ENCODE measurements around the gene CATSPER1.

The CATSPER1 gene

GRCh38 chr11:66051766-66052663 lies 25.7 kb upstream of the CATSPER1 start, which contains the start of gene SF3B2:
Gene SF3B2 (plus strand): TSS chr11:66052364. CDS start chr11:66052385, 21 bp downstream.
- no peak for TF ChIP-seq CTCF (conservative IDR thresholded peaks at IDR 0.05; ENCODE audit: low read length)
- peak within 1 kb of the TSS; percentile 77 for H3K4me3 ChIP-seq (ENCODE audit: low read length)
- peak; percentile 98 for DNase-seq (ENCODE audit: low read depth)

- peak overlapping the region; percentile 77 for H3K4me3 ChIP-seq (ENCODE audit: low read length)
- DNase-seq (ENCODE audit: low read depth) = no peak
- TF ChIP-seq CTCF (conservative IDR thresholded peaks at IDR 0.05; ENCODE audit: low read length) = no peak
Observed at GRCh38 chr11:66051371-66051765, 25.1 kb upstream of the CATSPER1 start.

- no peak for DNase-seq (ENCODE audit: low read depth)
- no peak overlapping the region for H3K4me3 ChIP-seq (ENCODE audit: low read length)
- no peak for TF ChIP-seq CTCF (conservative IDR thresholded peaks at IDR 0.05; ENCODE audit: low read length)
Observed at GRCh38 chr11:66050581-66051231, 24.4 kb upstream of the CATSPER1 start.

GRCh38 chr11:66048547-66049323 lies 22.5 kb upstream of the CATSPER1 start, which contains the start of gene GAL3ST3:
Gene GAL3ST3 (minus strand): TSS chr11:66049161. CDS start chr11:66045415, 3,746 bp downstream.
- no peak for TF ChIP-seq CTCF (conservative IDR thresholded peaks at IDR 0.05; ENCODE audit: low read length)
- DNase-seq (ENCODE audit: low read depth) = no peak
- no peak within 1 kb of the TSS for H3K4me3 ChIP-seq (ENCODE audit: low read length)

GRCh38 chr11:66047541-66048365 lies 21.5 kb upstream of the CATSPER1 start:
- no peak for TF ChIP-seq CTCF (conservative IDR thresholded peaks at IDR 0.05; ENCODE audit: low read length)
- no peak for DNase-seq (ENCODE audit: low read depth)
- H3K4me3 ChIP-seq (ENCODE audit: low read length) = no peak overlapping the region

- no peak for TF ChIP-seq CTCF (conservative IDR thresholded peaks at IDR 0.05; ENCODE audit: low read length)
- H3K4me3 ChIP-seq (ENCODE audit: low read length) = no peak overlapping the region
- DNase-seq (ENCODE audit: low read depth) = no peak
Observed at GRCh38 chr11:66046901-66047300, 20.6 kb upstream of the CATSPER1 start.

All from AG10803 (cell line).